Loucy (cell line): ENCODE results near the gene ZNF772.
"Not testable (repeated sequence)": the region's sequence is repeated elsewhere in the genome, so short reads cannot be mapped to it uniquely, and the experiment has no call there.

Experiments used
- EZH2phosphoT487 ChIP-seq: fragments of 200-600 bp; IDR thresholded peaks from 2 replicates; pipeline ENCODE4 v1.6.1; 2018; ENCODE audit warnings: antibody characterized with exemption, mild to moderate bottlenecking, moderate library complexity, borderline replicate concordance
- TF ChIP-seq, protein P1 (sequence below): fragments of 200-600 bp; sonication (generic); conservative IDR thresholded peaks from 2 replicates; pipeline ENCODE4 v1.5.1; 2014; ENCODE audit warnings: mild to moderate bottlenecking, antibody characterized with exemption, low read length

- TF ChIP-seq EZH2phosphoT487 = not testable (repeated sequence)
- TF ChIP-seq, protein P1, sequence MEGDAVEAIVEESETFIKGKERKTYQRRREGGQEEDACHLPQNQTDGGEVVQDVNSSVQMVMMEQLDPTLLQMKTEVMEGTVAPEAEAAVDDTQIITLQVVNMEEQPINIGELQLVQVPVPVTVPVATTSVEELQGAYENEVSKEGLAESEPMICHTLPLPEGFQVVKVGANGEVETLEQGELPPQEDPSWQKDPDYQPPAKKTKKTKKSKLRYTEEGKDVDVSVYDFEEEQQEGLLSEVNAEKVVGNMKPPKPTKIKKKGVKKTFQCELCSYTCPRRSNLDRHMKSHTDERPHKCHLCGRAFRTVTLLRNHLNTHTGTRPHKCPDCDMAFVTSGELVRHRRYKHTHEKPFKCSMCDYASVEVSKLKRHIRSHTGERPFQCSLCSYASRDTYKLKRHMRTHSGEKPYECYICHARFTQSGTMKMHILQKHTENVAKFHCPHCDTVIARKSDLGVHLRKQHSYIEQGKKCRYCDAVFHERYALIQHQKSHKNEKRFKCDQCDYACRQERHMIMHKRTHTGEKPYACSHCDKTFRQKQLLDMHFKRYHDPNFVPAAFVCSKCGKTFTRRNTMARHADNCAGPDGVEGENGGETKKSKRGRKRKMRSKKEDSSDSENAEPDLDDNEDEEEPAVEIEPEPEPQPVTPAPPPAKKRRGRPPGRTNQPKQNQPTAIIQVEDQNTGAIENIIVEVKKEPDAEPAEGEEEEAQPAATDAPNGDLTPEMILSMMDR = not testable (repeated sequence)
These were observed 23.0 kb upstream of the ZNF772 start for GRCh38 chr19:57500400-57500799.
